SK-N-SH treated with all-trans-retinoic acid at 6 μM for 48 hours (cell line): ENCODE measurements around the gene LRRC14B.

Experiments
- ATAC-seq: fragments of 200-7000 bp; cut with Tn5 transposase; 3 replicates; pipeline ENCODE4 v1.9.1; 2020; ENCODE audit warnings: mild to moderate bottlenecking, moderate library complexity
- ARNTL ChIP-seq: fragments of 450-650 bp; formaldehyde crosslinking; IDR thresholded peaks from 2 replicates; pipeline ENCODE4 v1.5.0; 2020; ENCODE audit warnings: low read depth, mild to moderate bottlenecking, moderate library complexity, borderline replicate concordance
- BACH2 ChIP-seq: fragments of 250-450 bp; sonication (Bioruptor Pico); IDR thresholded peaks from 2 replicates; pipeline ENCODE4 v1.9.0; 2021; ENCODE audit warnings: mild to moderate bottlenecking, borderline replicate concordance
- CSDC2 ChIP-seq: fragments of 250-450 bp; sonication (Bioruptor Pico); IDR thresholded peaks from 2 replicates; pipeline ENCODE4 v1.5.0; 2020; ENCODE audit warnings: mild to moderate bottlenecking, moderate library complexity
- ESRRG ChIP-seq: fragments of 250-450 bp; sonication (Bioruptor Pico); IDR thresholded peaks from 2 replicates; pipeline ENCODE4 v1.6.1; 2021; ENCODE audit warnings: mild to moderate bottlenecking
- GLIS3 ChIP-seq: fragments of 250-450 bp; sonication (Bioruptor Pico); IDR thresholded peaks from 2 replicates; pipeline ENCODE4 v1.5.0; 2020; ENCODE audit warnings: mild to moderate bottlenecking, moderate library complexity
- ISL1 ChIP-seq: fragments of 250-450 bp; sonication (Bioruptor Pico); IDR thresholded peaks from 2 replicates; pipeline ENCODE4 v2.1.2; 2022; ENCODE audit warnings: mild to moderate bottlenecking, moderate library complexity
- OSR1 ChIP-seq: fragments of 250-450 bp; sonication (Bioruptor Pico); IDR thresholded peaks from 2 replicates; pipeline ENCODE4 v1.8.0; 2022; ENCODE audit warnings: moderate library complexity, mild to moderate bottlenecking, inconsistent platforms
- PPARA ChIP-seq: fragments of 250-450 bp; sonication (Bioruptor Pico); IDR thresholded peaks from 2 replicates; pipeline ENCODE4 v1.5.0; 2020; ENCODE audit warnings: mild to moderate bottlenecking, borderline replicate concordance
- RARB ChIP-seq: fragments of 250-450 bp; sonication (Bioruptor Pico); IDR thresholded peaks from 2 replicates; pipeline ENCODE4 v1.8.0; 2021; ENCODE audit warnings: mild to moderate bottlenecking, moderate library complexity
- SNAI2 ChIP-seq: fragments of 250-450 bp; sonication (Bioruptor Pico); IDR thresholded peaks from 2 replicates; pipeline ENCODE4 v1.5.0; 2020; ENCODE audit warnings: mild to moderate bottlenecking, moderate library complexity
- TCF4 ChIP-seq: fragments of 250-450 bp; sonication (Bioruptor Pico); IDR thresholded peaks from 2 replicates; pipeline ENCODE4 v1.8.0; 2021; ENCODE audit warnings: mild to moderate bottlenecking, moderate library complexity, borderline replicate concordance
- TOX ChIP-seq: fragments of 250-450 bp; sonication (Bioruptor Pico); IDR thresholded peaks from 2 replicates; pipeline ENCODE4 v1.8.0; 2021; ENCODE audit warnings: mild to moderate bottlenecking, moderate library complexity, borderline replicate concordance
- ZC3H10 ChIP-seq: fragments of 250-450 bp; sonication (Bioruptor Pico); IDR thresholded peaks from 2 replicates; pipeline ENCODE4 v1.5.1; 2021; ENCODE audit warnings: mild to moderate bottlenecking, moderate library complexity
- ZFP30 ChIP-seq: fragments of 450-650 bp; formaldehyde crosslinking; IDR thresholded peaks from 2 replicates; pipeline ENCODE4 v1.5.0; 2022; ENCODE audit warnings: mild to moderate bottlenecking, moderate library complexity
- ZNF565 ChIP-seq: fragments of 450-650 bp; formaldehyde crosslinking; conservative IDR thresholded peaks from 2 replicates; pipeline ENCODE4 v1.5.0; 2020; ENCODE audit warnings: low read depth, mild to moderate bottlenecking, moderate library complexity
- ZNF70 ChIP-seq: fragments of 450-650 bp; formaldehyde crosslinking; IDR thresholded peaks from 2 replicates; pipeline ENCODE4 v1.5.0; 2020; ENCODE audit warnings: mild to moderate bottlenecking, moderate library complexity
- ZNF8 ChIP-seq: fragments of 450-650 bp; formaldehyde crosslinking; IDR thresholded peaks from 2 replicates; pipeline ENCODE4 v1.5.0; 2020; ENCODE audit warnings: mild to moderate bottlenecking, moderate library complexity
- TF ChIP-seq, protein P1 (sequence below): fragments of 250-450 bp; sonication (Bioruptor Pico); IDR thresholded peaks from 2 replicates; pipeline ENCODE4 v1.5.1; 2020; ENCODE audit warnings: low read depth, mild to moderate bottlenecking, moderate library complexity
- TF ChIP-seq, protein P2 (sequence below): fragments of 250-450 bp; sonication (Bioruptor Pico); IDR thresholded peaks from 2 replicates; pipeline ENCODE4 v1.5.0; 2020; ENCODE audit warnings: mild to moderate bottlenecking, moderate library complexity
- TF ChIP-seq, protein P3 (sequence below): fragments of 250-450 bp; sonication (Bioruptor Pico); IDR thresholded peaks from 2 replicates; pipeline ENCODE4 v1.5.1; 2021; ENCODE audit warnings: mild to moderate bottlenecking, moderate library complexity
- TF ChIP-seq, protein P4 (sequence below): fragments of 250-450 bp; sonication (Bioruptor Pico); IDR thresholded peaks from 2 replicates; pipeline ENCODE4 v1.8.0; 2021; ENCODE audit warnings: low read depth, mild to moderate bottlenecking, moderate library complexity, borderline replicate concordance
- TF ChIP-seq, protein P5 (sequence below): fragments of 250-450 bp; sonication (Bioruptor Pico); IDR thresholded peaks from 2 replicates; pipeline ENCODE4 v1.8.0; 2020; ENCODE audit warnings: mild to moderate bottlenecking, moderate library complexity, borderline replicate concordance

LRRC14B gene

DNA sequence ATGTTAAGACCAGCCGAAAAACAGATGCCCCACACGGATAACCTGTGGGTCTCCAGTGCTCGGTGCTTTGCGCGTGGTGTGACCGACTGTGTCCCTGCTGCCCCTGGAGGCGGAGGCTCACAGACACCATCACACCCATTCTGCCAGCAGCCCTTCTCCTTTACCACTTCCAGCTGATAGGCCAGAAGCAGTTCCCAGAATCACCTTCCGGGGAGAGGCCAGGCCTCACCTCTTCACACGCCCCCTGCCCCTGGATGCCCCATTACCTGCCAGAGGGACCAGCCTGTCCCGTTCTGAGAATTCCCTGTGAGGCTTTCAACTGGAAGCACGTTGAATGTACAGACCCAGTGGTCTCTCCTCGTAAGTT lies 21.6 kb upstream of the LRRC14B start:
- no peak for ATAC-seq
- TF ChIP-seq ZNF565, result no peak
- no peak for TF ChIP-seq SNAI2
- TF ChIP-seq, protein P1, sequence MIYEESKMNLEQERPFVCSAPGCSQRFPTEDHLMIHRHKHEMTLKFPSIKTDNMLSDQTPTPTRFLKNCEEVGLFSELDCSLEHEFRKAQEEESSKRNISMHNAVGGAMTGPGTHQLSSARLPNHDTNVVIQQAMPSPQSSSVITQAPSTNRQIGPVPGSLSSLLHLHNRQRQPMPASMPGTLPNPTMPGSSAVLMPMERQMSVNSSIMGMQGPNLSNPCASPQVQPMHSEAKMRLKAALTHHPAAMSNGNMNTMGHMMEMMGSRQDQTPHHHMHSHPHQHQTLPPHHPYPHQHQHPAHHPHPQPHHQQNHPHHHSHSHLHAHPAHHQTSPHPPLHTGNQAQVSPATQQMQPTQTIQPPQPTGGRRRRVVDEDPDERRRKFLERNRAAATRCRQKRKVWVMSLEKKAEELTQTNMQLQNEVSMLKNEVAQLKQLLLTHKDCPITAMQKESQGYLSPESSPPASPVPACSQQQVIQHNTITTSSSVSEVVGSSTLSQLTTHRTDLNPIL (CRISPR knock-in tag), result no peak
- no peak for TF ChIP-seq TCF4
- TF ChIP-seq CSDC2 (CRISPR knock-in tag), result no peak
- no peak for TF ChIP-seq PPARA (CRISPR knock-in tag)
- TF ChIP-seq ZNF70 (CRISPR knock-in tag), result no peak
- TF ChIP-seq, protein P2, sequence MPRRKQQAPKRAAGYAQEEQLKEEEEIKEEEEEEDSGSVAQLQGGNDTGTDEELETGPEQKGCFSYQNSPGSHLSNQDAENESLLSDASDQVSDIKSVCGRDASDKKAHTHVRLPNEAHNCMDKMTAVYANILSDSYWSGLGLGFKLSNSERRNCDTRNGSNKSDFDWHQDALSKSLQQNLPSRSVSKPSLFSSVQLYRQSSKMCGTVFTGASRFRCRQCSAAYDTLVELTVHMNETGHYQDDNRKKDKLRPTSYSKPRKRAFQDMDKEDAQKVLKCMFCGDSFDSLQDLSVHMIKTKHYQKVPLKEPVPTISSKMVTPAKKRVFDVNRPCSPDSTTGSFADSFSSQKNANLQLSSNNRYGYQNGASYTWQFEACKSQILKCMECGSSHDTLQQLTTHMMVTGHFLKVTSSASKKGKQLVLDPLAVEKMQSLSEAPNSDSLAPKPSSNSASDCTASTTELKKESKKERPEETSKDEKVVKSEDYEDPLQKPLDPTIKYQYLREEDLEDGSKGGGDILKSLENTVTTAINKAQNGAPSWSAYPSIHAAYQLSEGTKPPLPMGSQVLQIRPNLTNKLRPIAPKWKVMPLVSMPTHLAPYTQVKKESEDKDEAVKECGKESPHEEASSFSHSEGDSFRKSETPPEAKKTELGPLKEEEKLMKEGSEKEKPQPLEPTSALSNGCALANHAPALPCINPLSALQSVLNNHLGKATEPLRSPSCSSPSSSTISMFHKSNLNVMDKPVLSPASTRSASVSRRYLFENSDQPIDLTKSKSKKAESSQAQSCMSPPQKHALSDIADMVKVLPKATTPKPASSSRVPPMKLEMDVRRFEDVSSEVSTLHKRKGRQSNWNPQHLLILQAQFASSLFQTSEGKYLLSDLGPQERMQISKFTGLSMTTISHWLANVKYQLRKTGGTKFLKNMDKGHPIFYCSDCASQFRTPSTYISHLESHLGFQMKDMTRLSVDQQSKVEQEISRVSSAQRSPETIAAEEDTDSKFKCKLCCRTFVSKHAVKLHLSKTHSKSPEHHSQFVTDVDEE (CRISPR knock-in tag), result no peak
- TF ChIP-seq, protein P3, sequence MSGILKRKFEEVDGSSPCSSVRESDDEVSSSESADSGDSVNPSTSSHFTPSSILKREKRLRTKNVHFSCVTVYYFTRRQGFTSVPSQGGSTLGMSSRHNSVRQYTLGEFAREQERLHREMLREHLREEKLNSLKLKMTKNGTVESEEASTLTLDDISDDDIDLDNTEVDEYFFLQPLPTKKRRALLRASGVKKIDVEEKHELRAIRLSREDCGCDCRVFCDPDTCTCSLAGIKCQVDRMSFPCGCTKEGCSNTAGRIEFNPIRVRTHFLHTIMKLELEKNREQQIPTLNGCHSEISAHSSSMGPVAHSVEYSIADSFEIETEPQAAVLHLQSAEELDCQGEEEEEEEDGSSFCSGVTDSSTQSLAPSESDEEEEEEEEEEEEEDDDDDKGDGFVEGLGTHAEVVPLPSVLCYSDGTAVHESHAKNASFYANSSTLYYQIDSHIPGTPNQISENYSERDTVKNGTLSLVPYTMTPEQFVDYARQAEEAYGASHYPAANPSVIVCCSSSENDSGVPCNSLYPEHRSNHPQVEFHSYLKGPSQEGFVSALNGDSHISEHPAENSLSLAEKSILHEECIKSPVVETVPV (CRISPR knock-in tag), result no peak
- no peak for TF ChIP-seq OSR1 (CRISPR knock-in tag)
- no peak for TF ChIP-seq ARNTL
- no peak for TF ChIP-seq ISL1 (CRISPR knock-in tag)
- TF ChIP-seq TOX (CRISPR knock-in tag), result no peak
- no peak for TF ChIP-seq ESRRG (CRISPR knock-in tag)
- no peak for TF ChIP-seq BACH2 (CRISPR knock-in tag)
- no peak for TF ChIP-seq ZFP30 (CRISPR knock-in tag)
- TF ChIP-seq, protein P4, sequence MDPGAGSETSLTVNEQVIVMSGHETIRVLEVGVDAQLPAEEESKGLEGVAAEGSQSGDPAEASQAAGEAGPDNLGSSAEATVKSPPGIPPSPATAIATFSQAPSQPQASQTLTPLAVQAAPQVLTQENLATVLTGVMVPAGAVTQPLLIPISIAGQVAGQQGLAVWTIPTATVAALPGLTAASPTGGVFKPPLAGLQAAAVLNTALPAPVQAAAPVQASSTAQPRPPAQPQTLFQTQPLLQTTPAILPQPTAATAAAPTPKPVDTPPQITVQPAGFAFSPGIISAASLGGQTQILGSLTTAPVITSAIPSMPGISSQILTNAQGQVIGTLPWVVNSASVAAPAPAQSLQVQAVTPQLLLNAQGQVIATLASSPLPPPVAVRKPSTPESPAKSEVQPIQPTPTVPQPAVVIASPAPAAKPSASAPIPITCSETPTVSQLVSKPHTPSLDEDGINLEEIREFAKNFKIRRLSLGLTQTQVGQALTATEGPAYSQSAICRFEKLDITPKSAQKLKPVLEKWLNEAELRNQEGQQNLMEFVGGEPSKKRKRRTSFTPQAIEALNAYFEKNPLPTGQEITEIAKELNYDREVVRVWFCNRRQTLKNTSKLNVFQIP, result no peak
- TF ChIP-seq, protein P5, sequence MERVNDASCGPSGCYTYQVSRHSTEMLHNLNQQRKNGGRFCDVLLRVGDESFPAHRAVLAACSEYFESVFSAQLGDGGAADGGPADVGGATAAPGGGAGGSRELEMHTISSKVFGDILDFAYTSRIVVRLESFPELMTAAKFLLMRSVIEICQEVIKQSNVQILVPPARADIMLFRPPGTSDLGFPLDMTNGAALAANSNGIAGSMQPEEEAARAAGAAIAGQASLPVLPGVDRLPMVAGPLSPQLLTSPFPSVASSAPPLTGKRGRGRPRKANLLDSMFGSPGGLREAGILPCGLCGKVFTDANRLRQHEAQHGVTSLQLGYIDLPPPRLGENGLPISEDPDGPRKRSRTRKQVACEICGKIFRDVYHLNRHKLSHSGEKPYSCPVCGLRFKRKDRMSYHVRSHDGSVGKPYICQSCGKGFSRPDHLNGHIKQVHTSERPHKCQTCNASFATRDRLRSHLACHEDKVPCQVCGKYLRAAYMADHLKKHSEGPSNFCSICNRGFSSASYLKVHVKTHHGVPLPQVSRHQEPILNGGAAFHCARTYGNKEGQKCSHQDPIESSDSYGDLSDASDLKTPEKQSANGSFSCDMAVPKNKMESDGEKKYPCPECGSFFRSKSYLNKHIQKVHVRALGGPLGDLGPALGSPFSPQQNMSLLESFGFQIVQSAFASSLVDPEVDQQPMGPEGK (CRISPR knock-in tag), result no peak
- TF ChIP-seq GLIS3 (CRISPR knock-in tag), result no peak
- no peak for TF ChIP-seq ZNF8 (CRISPR knock-in tag)
- TF ChIP-seq, all 23 proteins: peak for 0

DNA sequence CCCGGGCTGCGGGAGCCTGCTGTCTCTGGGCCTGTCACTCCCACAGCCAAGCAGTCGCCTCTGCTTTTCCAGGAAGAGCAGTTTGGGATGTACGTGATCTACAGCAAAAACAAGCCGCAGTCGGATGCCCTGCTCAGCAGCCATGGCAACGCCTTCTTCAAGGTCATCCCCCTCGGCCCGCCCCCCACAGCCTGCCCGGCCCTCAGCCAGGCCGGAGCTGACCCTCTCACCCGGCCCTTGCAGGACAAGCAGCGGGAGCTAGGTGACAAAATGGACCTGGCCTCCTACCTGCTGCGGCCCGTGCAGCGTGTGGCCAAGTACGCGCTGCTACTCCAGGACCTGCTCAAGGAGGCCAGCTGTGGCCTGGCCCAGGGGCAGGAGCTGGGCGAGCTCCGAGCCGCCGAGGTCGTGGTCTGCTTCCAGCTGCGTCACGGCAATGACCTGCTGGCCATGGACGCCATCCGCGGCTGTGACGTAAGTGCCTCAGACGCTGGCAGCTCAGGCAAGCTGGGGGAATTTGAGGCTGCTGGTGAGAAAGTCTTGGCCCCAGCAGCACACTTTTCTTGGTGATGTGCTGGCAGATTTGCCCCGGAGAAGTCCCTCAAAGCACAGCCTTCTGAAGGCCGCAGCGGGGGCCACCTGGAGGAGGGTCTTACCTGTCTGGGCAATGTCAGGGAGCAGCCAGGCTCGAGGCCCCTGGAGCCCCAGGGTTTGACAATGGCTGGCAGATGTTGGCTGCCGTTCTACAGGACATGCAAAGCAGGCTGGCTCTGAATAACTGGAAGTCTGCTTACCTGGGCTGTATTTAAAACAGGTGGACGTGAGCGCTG lies 20.1 kb upstream of the LRRC14B start:
- no peak for TF ChIP-seq TCF4
- no peak for TF ChIP-seq RARB (CRISPR knock-in tag)
- TF ChIP-seq, protein P1 (CRISPR knock-in tag), result no peak
- TF ChIP-seq GLIS3 (CRISPR knock-in tag), result no peak
- no peak for TF ChIP-seq ZNF8 (CRISPR knock-in tag)
- TF ChIP-seq ISL1 (CRISPR knock-in tag), result no peak
- TF ChIP-seq, protein P4, result no peak
- TF ChIP-seq, protein P5 (CRISPR knock-in tag), result no peak
- TF ChIP-seq ZNF565, result no peak
- TF ChIP-seq ESRRG (CRISPR knock-in tag), result no peak
- no peak for TF ChIP-seq OSR1 (CRISPR knock-in tag)
- TF ChIP-seq ZC3H10 (CRISPR knock-in tag), result no peak
- TF ChIP-seq PPARA (CRISPR knock-in tag), result no peak
- TF ChIP-seq ZFP30 (CRISPR knock-in tag), result no peak
- ATAC-seq, result no peak
